HG03095 (cell line): ENCODE results near the gene IFI27L2.
"Not testable (repeated sequence)": the region's sequence is repeated elsewhere in the genome, so short reads cannot be mapped to it uniquely, and the experiment has no call there.

Source experiments
- ATAC-seq: cut with Tn5 transposase; IDR thresholded peaks from one replicate; pipeline ENCODE4 v1.9.1; 2021; ENCODE audit warnings: moderate library complexity; ENCODE audit not compliant: unreplicated experiment

The IFI27L2 gene

GRCh38 chr14:94129111-94129757 lies at the start of gene IFI27L2:
IFI27L2 (minus strand) TSS chr14:94129604; CDS start chr14:94129564, 40 bp downstream.
- peak; percentile 95 for ATAC-seq

GRCh38 chr14:94177806-94178205 lies 48.4 kb upstream of the IFI27L2 start:
- ATAC-seq = no peak

- ATAC-seq = no peak
These were observed 47.4 kb upstream of the IFI27L2 start for GRCh38 chr14:94176808-94177207.

GRCh38 chr14:94175747-94176146 lies 46.3 kb upstream of the IFI27L2 start:
- no peak for ATAC-seq

GRCh38 chr14:94175011-94175745 lies 45.8 kb upstream of the IFI27L2 start:
- ATAC-seq = no peak

GRCh38 chr14:94174604-94175010 lies 45.2 kb upstream of the IFI27L2 start:
- no peak for ATAC-seq

- ATAC-seq = peak; percentile 85
These were observed 44.6 kb upstream of the IFI27L2 start, which contains the start of gene PPP4R4 for GRCh38 chr14:94173885-94174603. PPP4R4 (plus strand) TSS chr14:94174322; CDS start chr14:94174466, 144 bp downstream.

GRCh38 chr14:94173471-94173884 lies 44.1 kb upstream of the IFI27L2 start:
- no peak for ATAC-seq

- ATAC-seq = no peak
These were observed 43.1 kb upstream of the IFI27L2 start for GRCh38 chr14:94172545-94172944.

GRCh38 chr14:94171208-94171607 lies 41.8 kb upstream of the IFI27L2 start:
- ATAC-seq = no peak

GRCh38 chr14:94170136-94170535 lies 40.7 kb upstream of the IFI27L2 start:
- ATAC-seq = no peak

GRCh38 chr14:94165744-94166143 lies 36.3 kb upstream of the IFI27L2 start:
- ATAC-seq = no peak

GRCh38 chr14:94164685-94165431 lies 35.5 kb upstream of the IFI27L2 start:
- ATAC-seq = no peak

GRCh38 chr14:94163796-94164195 lies 34.4 kb upstream of the IFI27L2 start:
- ATAC-seq = no peak

GRCh38 chr14:94162466-94162865 lies 33.1 kb upstream of the IFI27L2 start:
- ATAC-seq = no peak

- no peak for ATAC-seq
These were observed 32.6 kb upstream of the IFI27L2 start for GRCh38 chr14:94161981-94162380.

- ATAC-seq = no peak
These were observed 31.7 kb upstream of the IFI27L2 start for GRCh38 chr14:94161058-94161457.

- ATAC-seq = no peak
These were observed 29.0 kb upstream of the IFI27L2 start for GRCh38 chr14:94158239-94158883.

- no peak for ATAC-seq
These were observed 27.8 kb upstream of the IFI27L2 start for GRCh38 chr14:94157197-94157596.

- ATAC-seq = not testable (repeated sequence)
These were observed 26.7 kb upstream of the IFI27L2 start for GRCh38 chr14:94156143-94156542.
